CD14-positive monocyte (primary cell): ENCODE results near the gene ADIG. TPM values are rescaled to one million over a fixed set of nuclear protein-coding genes. Genes with fewer than 3 reads are reported as not detected.

Source experiments
- DNase-seq, 3 donors: peaks; one replicate each; pipeline ENCODE4 v3.0.0-alpha.2; 2011 to 2022
- H2AFZ ChIP-seq: 2 replicates; pipeline ENCODE4 v1.6.0; 2012; ENCODE audit warnings: mild to moderate bottlenecking, low read depth, low read length, inconsistent platforms; ENCODE audit not compliant: insufficient read depth, poor library complexity, severe bottlenecking
- H3K27ac ChIP-seq, 2 donors: 1 replicate in 1 of 2; 2 replicates in 1 of 2; pipeline ENCODE4 v1.5.1; 2012 to 2013; ENCODE audit warnings: low read length in 2 of 2, control low read depth in 1 of 2, inconsistent platforms in 1 of 2, low read depth in 1 of 2, mild to moderate bottlenecking in 1 of 2
- H3K27me3 ChIP-seq, 2 donors: one replicate each; pipeline versions ENCODE4 v1.6.0 to v1.6.1; 2011 to 2013; ENCODE audit warnings: low read length in 2 of 2; ENCODE audit not compliant: control insufficient read depth in 2 of 2, insufficient read depth in 2 of 2
- H3K36me3 ChIP-seq, 2 donors: replicated peaks in 1 of 2; 1 replicate in 1 of 2; 2 replicates in 1 of 2; pipeline versions ENCODE4 v1.5.1 to v1.6.1; 2012 to 2013; ENCODE audit warnings: low read length in 2 of 2, control low read depth in 1 of 2, inconsistent platforms in 1 of 2, mild to moderate bottlenecking in 1 of 2; ENCODE audit not compliant: insufficient read depth in 2 of 2, control insufficient read depth in 1 of 2
- H3K4me1 ChIP-seq, 2 donors: 1 replicate in 1 of 2; 2 replicates in 1 of 2; pipeline versions ENCODE4 v1.5.1 to v1.6.1; 2012 to 2013; ENCODE audit warnings: low read length in 2 of 2, control low read depth in 1 of 2, inconsistent platforms in 1 of 2, mild to moderate bottlenecking in 1 of 2, moderate library complexity in 1 of 2; ENCODE audit not compliant: insufficient read depth in 2 of 2, control insufficient read depth in 1 of 2
- H3K4me2 ChIP-seq: replicated peaks from 2 replicates; pipeline ENCODE3; 2012; ENCODE audit warnings: low read length, moderate library complexity, mild to moderate bottlenecking; ENCODE audit not compliant: poor library complexity, severe bottlenecking; ENCODE audit errors: extremely low read depth
- H3K4me3 ChIP-seq, 3 experiments: fragments of 200-600 bp in 1 of 3; sonication (generic) in 1 of 3; replicated peaks in 1 of 3; 1 replicate in 2 of 3; 2 replicates in 1 of 3; pipeline ENCODE4 v1.5.1; 2011 to 2013; ENCODE audit warnings: low read length in 3 of 3, mild to moderate bottlenecking in 3 of 3, control low read depth in 2 of 3, low read depth in 2 of 3, inconsistent platforms in 1 of 3, moderate library complexity in 1 of 3
- H3K79me2 ChIP-seq: 2 replicates; pipeline ENCODE4 v1.6.0; 2012; ENCODE audit warnings: mild to moderate bottlenecking, control low read depth, inconsistent platforms, low read length, moderate library complexity; ENCODE audit not compliant: insufficient read depth
- H3K9ac ChIP-seq: 2 replicates; pipeline ENCODE4 v1.6.0; 2017; ENCODE audit warnings: low read length, mild to moderate bottlenecking; ENCODE audit not compliant: insufficient read depth, poor library complexity, severe bottlenecking
- H3K9me3 ChIP-seq, 2 donors: replicated peaks in 1 of 2; 1 replicate in 1 of 2; 2 replicates in 1 of 2; pipeline versions ENCODE4 v1.5.1 to v1.6.1; 2012 to 2013; ENCODE audit warnings: low read length in 2 of 2, control low read depth in 1 of 2; ENCODE audit not compliant: control insufficient read depth in 1 of 2, insufficient read depth in 1 of 2
- H4K20me1 ChIP-seq: 2 replicates; pipeline ENCODE4 v1.6.0; 2012; ENCODE audit warnings: mild to moderate bottlenecking, low read length, control low read depth, moderate library complexity; ENCODE audit not compliant: insufficient read depth
- H3K27ac Mint-ChIP-seq, 7 donors: one replicate each; pipeline ENCODE4 v1.8.0; 2020; ENCODE audit warnings: mild to moderate bottlenecking in 7 of 7, mixed read lengths in 7 of 7, moderate library complexity in 6 of 7, inconsistent platforms in 2 of 7
- H3K27me3 Mint-ChIP-seq, 3 donors: one replicate each; pipeline ENCODE4 v1.8.0; 2021 to 2022; ENCODE audit warnings: low read depth in 3 of 3, mild to moderate bottlenecking in 3 of 3, mixed read lengths in 3 of 3, moderate library complexity in 3 of 3, inconsistent platforms in 1 of 3
- H3K36me3 Mint-ChIP-seq, 2 donors: one replicate each; pipeline ENCODE4 v1.8.0; 2020; ENCODE audit warnings: mixed read lengths in 2 of 2, inconsistent platforms in 1 of 2, mild to moderate bottlenecking in 1 of 2
- H3K4me1 Mint-ChIP-seq: one replicate; pipeline ENCODE4 v1.8.0; 2020; ENCODE audit warnings: mild to moderate bottlenecking, mixed read lengths
- H3K4me3 Mint-ChIP-seq, 2 donors: one replicate each; pipeline ENCODE4 v1.8.0; 2020; ENCODE audit warnings: mild to moderate bottlenecking in 2 of 2, mixed read lengths in 2 of 2, moderate library complexity in 1 of 2
- H3K9me3 Mint-ChIP-seq, 7 donors: one replicate each; pipeline ENCODE4 v1.8.0; 2020 to 2022; ENCODE audit warnings: mixed read lengths in 7 of 7, mild to moderate bottlenecking in 6 of 7, moderate library complexity in 6 of 7, inconsistent platforms in 2 of 7
- WGBS: methylation state at CpG from one replicate; pipeline ENCODE4 v1.1.5; 2013; ENCODE audit warnings: missing lambda C conversion rate; ENCODE audit not compliant: insufficient coverage; 5-methylcytosine and 5-hydroxymethylcytosine counted together
- intact Hi-C, 2 donors: fragments of 100-400 bp; cut with micrococcal nuclease; formaldehyde crosslinking; loops; one replicate each; pipeline versions ENCODE4 v1.15.0 to v1.15.1; 2023
- polyA plus RNA-seq, 3 donors: library from polyadenylated mRNA; depleted of rRNA in 1 of 3; unstranded in 2 of 3; stranded (reverse) in 1 of 3; fragments of 300-500 nt in 2 of 3; fragments of >200 nt in 1 of 3; fragmentation: Illumina TruSeq in 2 of 3; gene quantifications; 1 replicate in 2 of 3; 2 replicates in 1 of 3; pipeline ENCODE4 v1.2.3, GENCODE V29; 2012 to 2021
- TF ChIP-seq, protein P1 (sequence below): fragments of 200-600 bp; IDR thresholded peaks from one replicate; pipeline ENCODE4 v1.8.0; 2022; ENCODE audit warnings: antibody characterized with exemption, mild to moderate bottlenecking

ADIG gene
- polyA plus RNA-seq, 3 donors: not detected

DNA sequence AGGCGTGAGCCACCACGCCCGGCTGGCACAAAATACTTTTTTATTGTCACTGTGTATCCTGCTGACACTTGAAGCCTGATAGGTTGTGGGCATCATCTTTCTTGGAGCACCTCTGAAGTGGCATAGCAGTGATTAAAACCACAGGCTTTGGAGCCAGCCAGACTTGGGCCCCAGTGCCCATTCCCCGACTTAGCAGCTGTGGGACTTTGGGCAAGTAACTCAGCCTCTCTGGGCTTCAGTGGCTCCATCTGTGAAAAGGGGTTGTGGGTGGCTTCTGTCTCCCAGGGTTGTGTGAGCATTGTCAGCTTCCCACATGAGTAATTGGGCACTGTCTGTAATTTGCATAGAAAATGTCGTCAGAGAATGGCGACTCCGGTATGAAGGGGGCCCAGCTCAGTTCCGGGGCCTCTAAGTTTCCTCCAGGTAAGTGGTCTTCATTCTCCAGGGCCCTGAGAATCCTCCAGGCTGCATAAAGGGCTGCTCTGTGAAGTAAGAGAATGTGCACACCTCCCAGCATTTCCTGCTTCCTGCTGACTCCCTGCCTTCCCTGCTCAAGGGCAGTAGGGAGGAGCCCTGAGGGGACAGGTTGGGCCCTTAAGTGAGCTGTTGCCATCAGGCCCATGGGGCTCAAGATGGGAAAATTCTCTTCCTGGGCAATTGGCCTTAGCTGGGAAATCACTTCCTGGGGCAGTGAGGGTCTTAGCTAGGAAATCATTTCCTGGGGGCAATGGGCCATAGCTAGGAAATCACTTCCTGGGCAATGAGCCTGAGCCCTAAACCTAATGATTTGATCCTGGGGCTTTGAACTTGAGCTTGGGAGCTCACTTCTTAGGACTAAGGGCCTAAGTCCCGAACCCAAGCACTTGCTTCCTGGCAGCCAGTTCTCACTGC, 47.8 kb downstream of the ADIG start:
- intact Hi-C loops: no loop called here
- peaks cover 3% of the 10 kb centered on the region for H3K4me1 Mint-ChIP-seq
- 92% methylated on average over 8 of the region's 9 CpGs for WGBS

DNA sequence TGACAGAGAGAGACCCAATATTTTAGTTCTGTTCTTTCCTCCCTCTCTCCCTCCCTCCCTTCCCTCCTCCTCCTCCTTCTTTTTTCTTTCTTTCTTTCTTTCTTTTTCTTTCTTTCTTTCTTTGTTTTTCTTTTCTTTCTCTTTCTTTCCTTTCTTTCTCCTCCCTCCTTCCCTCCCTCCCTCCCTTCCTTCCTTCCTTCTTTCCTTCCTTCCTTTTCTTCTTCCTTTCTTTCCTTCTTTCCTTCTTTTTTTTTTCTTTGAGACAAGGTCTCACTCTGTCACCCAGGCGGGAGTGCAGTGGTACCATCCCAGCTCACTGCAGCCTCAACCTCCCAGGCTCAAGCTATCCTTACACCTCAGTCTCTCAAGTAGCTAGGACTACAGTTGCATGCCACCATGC, 49.0 kb downstream of the ADIG start:
- no peak for DNase-seq
- H3K27me3 Mint-ChIP-seq: peaks cover 11 to 14% (median 11%) of the 10 kb centered on the region in 3 donors
- Histone ChIP-seq H3K9ac (no peak overlapping the region), H3K9me3 (no peaks in the 10 kb centered on the region), H4K20me1 (no peaks in the 10 kb centered on the region), H3K4me1 (no peaks in the 10 kb centered on the region), H3K4me2 (no peak overlapping the region), H3K36me3 (no peaks in the 10 kb centered on the region), H3K27me3 (no peaks in the 10 kb centered on the region), H3K27ac (no peak overlapping the region), H3K79me2 (no peaks in the 10 kb centered on the region), H2AFZ (no peak overlapping the region), H3K4me3 (no peak overlapping the region)
- no peak overlapping the region for H3K4me3 Mint-ChIP-seq
- no peak overlapping the region for H3K27ac Mint-ChIP-seq
- TF ChIP-seq, protein P1, sequence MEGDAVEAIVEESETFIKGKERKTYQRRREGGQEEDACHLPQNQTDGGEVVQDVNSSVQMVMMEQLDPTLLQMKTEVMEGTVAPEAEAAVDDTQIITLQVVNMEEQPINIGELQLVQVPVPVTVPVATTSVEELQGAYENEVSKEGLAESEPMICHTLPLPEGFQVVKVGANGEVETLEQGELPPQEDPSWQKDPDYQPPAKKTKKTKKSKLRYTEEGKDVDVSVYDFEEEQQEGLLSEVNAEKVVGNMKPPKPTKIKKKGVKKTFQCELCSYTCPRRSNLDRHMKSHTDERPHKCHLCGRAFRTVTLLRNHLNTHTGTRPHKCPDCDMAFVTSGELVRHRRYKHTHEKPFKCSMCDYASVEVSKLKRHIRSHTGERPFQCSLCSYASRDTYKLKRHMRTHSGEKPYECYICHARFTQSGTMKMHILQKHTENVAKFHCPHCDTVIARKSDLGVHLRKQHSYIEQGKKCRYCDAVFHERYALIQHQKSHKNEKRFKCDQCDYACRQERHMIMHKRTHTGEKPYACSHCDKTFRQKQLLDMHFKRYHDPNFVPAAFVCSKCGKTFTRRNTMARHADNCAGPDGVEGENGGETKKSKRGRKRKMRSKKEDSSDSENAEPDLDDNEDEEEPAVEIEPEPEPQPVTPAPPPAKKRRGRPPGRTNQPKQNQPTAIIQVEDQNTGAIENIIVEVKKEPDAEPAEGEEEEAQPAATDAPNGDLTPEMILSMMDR: no peak
- 100% methylated on average over 1 of the region's 1 CpG for WGBS
- H3K9me3 Mint-ChIP-seq: peaks cover 0 to 7% (median 0%) of the 10 kb centered on the region in 7 donors
- no peaks in the 10 kb centered on the region for H3K36me3 Mint-ChIP-seq
- intact Hi-C loops: no loop called here
- peaks cover 3% of the 10 kb centered on the region for H3K4me1 Mint-ChIP-seq

More for the DNA sequence above, 47.8 kb downstream of the ADIG start:
- DNase-seq: no peak
- Mint-ChIP-seq H3K27ac (no peak overlapping the region), H3K4me3 (no peak overlapping the region), H3K27me3 (peaks cover 7 to 9% (median 9%) of the 10 kb centered on the region in 3 donors), H3K9me3 (peaks cover 0 to 17% (median 3%) of the 10 kb centered on the region in 7 donors), H3K36me3 (no peaks in the 10 kb centered on the region)
- no peak overlapping the region for H3K9ac ChIP-seq
- no peak overlapping the region for H3K4me2 ChIP-seq
- H3K4me3 ChIP-seq: no peak overlapping the region
- no peak overlapping the region for H2AFZ ChIP-seq
- no peaks in the 10 kb centered on the region for H3K9me3 ChIP-seq
- no peaks in the 10 kb centered on the region for H4K20me1 ChIP-seq
- no peaks in the 10 kb centered on the region for H3K4me1 ChIP-seq
- H3K36me3 ChIP-seq: no peaks in the 10 kb centered on the region
- no peak overlapping the region for H3K27ac ChIP-seq
- H3K79me2 ChIP-seq: no peaks in the 10 kb centered on the region
- TF ChIP-seq, protein P1: no peak
- no peaks in the 10 kb centered on the region for H3K27me3 ChIP-seq
